Panc1 (cell line): ENCODE data around the gene CSKMT.

Source experiments
- CTCF ChIP-seq: fragments of 450-650 bp; IDR thresholded peaks from 2 replicates; pipeline ENCODE4 v1.5.1; 2017; ENCODE audit warnings: mild to moderate bottlenecking
- POLR2AphosphoS5 ChIP-seq: IDR thresholded peaks from 2 replicates; pipeline ENCODE4 v1.6.1; 2012; ENCODE audit warnings: mild to moderate bottlenecking, low read depth, low read length, moderate library complexity
- SIN3A ChIP-seq: IDR thresholded peaks from 2 replicates; pipeline ENCODE4 v1.6.1; 2012; ENCODE audit warnings: low read depth, mild to moderate bottlenecking, low read length, moderate library complexity, borderline replicate concordance; ENCODE audit not compliant: insufficient read depth

- TF ChIP-seq CTCF (no peak), SIN3A (0 out of 2 replicates have a peak, but pooled peaks have one; percentile 46), POLR2AphosphoS5 (peak; percentile 29)
Observed at GRCh38 chr11:62666259-62666926, 1.3 kb downstream of the CSKMT start.
